HepG2 (cell line): ENCODE results near the gene PHF10. TPM values are rescaled to one million over a fixed set of nuclear protein-coding genes. Genes with fewer than 3 reads are reported as not detected.

ENCODE experiments used
- CAMTA2 ChIP-seq: sonication (generic); formaldehyde crosslinking; IDR thresholded peaks from 2 replicates; pipeline ENCODE4 v1.4.0; 2020; ENCODE audit warnings: mild to moderate bottlenecking, missing genetic modification reagents, borderline replicate concordance
- CERS6 ChIP-seq: sonication (generic); formaldehyde crosslinking; IDR thresholded peaks from 2 replicates; pipeline ENCODE4 v1.5.0; 2020; ENCODE audit warnings: missing genetic modification reagents
- ESRRA ChIP-seq: sonication (generic); formaldehyde crosslinking; IDR thresholded peaks from 2 replicates; pipeline ENCODE4 v1.5.1; 2020; ENCODE audit warnings: mild to moderate bottlenecking, low read depth, missing genetic modification reagents
- FOXJ3 ChIP-seq: sonication (generic); formaldehyde crosslinking; IDR thresholded peaks from 2 replicates; pipeline ENCODE4 v1.4.0; 2020; ENCODE audit warnings: missing genetic modification reagents, mild to moderate bottlenecking, borderline replicate concordance
- JDP2 ChIP-seq: sonication (generic); formaldehyde crosslinking; IDR thresholded peaks from 2 replicates; pipeline ENCODE4 v1.8.1; 2022; ENCODE audit warnings: missing genetic modification reagents, borderline replicate concordance
- KAT2B ChIP-seq: fragments of 150-350 bp; IDR thresholded peaks from 2 replicates; pipeline ENCODE4 v1.6.1; 2014; ENCODE audit warnings: low read depth, low read length, borderline replicate concordance
- MAZ ChIP-seq, 2 experiments: sonication (generic) in 1 of 2; formaldehyde crosslinking in 1 of 2; IDR thresholded peaks; 2 replicates each; pipeline versions ENCODE4 v1.5.0 to v1.6.1; 2012 to 2020; ENCODE audit warnings: low read depth in 2 of 2, mild to moderate bottlenecking in 2 of 2, borderline replicate concordance in 1 of 2, improper control_type of control experiment in 1 of 2, low read length in 1 of 2, missing genetic modification reagents in 1 of 2, moderate library complexity in 1 of 2
- PHF8 ChIP-seq: sonication (generic); formaldehyde crosslinking; IDR thresholded peaks from 2 replicates; pipeline ENCODE4 v1.5.0; 2020; ENCODE audit warnings: missing genetic modification reagents
- SETDB1 ChIP-seq: sonication (generic); formaldehyde crosslinking; IDR thresholded peaks from 2 replicates; pipeline ENCODE4 v1.5.1; 2020; ENCODE audit warnings: missing genetic modification reagents, mild to moderate bottlenecking, borderline replicate concordance
- SMAD1 ChIP-seq: sonication (generic); formaldehyde crosslinking; IDR thresholded peaks from 2 replicates; pipeline ENCODE4 v1.4.0; 2020; ENCODE audit warnings: missing genetic modification reagents, low read depth, mild to moderate bottlenecking, borderline replicate concordance
- SNAI1 ChIP-seq: sonication (generic); formaldehyde crosslinking; IDR thresholded peaks from 2 replicates; pipeline ENCODE4 v1.5.0; 2020; ENCODE audit warnings: mild to moderate bottlenecking, missing genetic modification reagents, borderline replicate concordance
- TOE1 ChIP-seq: sonication (generic); formaldehyde crosslinking; IDR thresholded peaks from 2 replicates; pipeline ENCODE4 v1.4.0; 2020; ENCODE audit warnings: mild to moderate bottlenecking, missing genetic modification reagents
- ZBTB2 ChIP-seq: sonication (generic); formaldehyde crosslinking; IDR thresholded peaks from 2 replicates; pipeline ENCODE4 v1.8.0; 2022; ENCODE audit warnings: low read depth, missing genetic modification reagents
- ZBTB38 ChIP-seq: sonication (generic); formaldehyde crosslinking; IDR thresholded peaks from 2 replicates; pipeline ENCODE4 v1.5.1; 2020; ENCODE audit warnings: mild to moderate bottlenecking, missing genetic modification reagents
- ZKSCAN8 ChIP-seq: IDR thresholded peaks from 2 replicates; pipeline ENCODE4 v1.6.1; 2016; ENCODE audit warnings: borderline replicate concordance, missing genetic modification reagents, missing compliant biosample characterization
- ZNF124 ChIP-seq: sonication (generic); formaldehyde crosslinking; IDR thresholded peaks from 2 replicates; pipeline ENCODE4 v1.4.0; 2020; ENCODE audit warnings: missing genetic modification reagents
- ZNF205 ChIP-seq: IDR thresholded peaks from 2 replicates; pipeline ENCODE4 v1.6.1; 2018; ENCODE audit warnings: missing biosample characterization, missing genetic modification reagents
- ZNF354B ChIP-seq: sonication (generic); formaldehyde crosslinking; IDR thresholded peaks from 2 replicates; pipeline ENCODE4 v1.8.0; 2022; ENCODE audit warnings: mild to moderate bottlenecking, missing genetic modification reagents
- ZNF362 ChIP-seq: sonication (generic); formaldehyde crosslinking; IDR thresholded peaks from 2 replicates; pipeline ENCODE4 v1.4.0; 2020; ENCODE audit warnings: missing genetic modification reagents, mild to moderate bottlenecking, borderline replicate concordance
- ZNF773 ChIP-seq: sonication (generic); formaldehyde crosslinking; IDR thresholded peaks from 2 replicates; pipeline ENCODE4 v1.4.0; 2020; ENCODE audit warnings: missing genetic modification reagents, borderline replicate concordance
- ZNF775 ChIP-seq: sonication (generic); formaldehyde crosslinking; IDR thresholded peaks from 2 replicates; pipeline ENCODE4 v1.4.0; 2020; ENCODE audit warnings: missing genetic modification reagents, mild to moderate bottlenecking, moderate library complexity, borderline replicate concordance
- ZNF777 ChIP-seq: sonication (generic); formaldehyde crosslinking; IDR thresholded peaks from 2 replicates; pipeline ENCODE4 v1.4.0; 2020; ENCODE audit warnings: missing genetic modification reagents
- polyA plus RNA-seq, 8 experiments: library from polyadenylated mRNA; depleted of rRNA in 3 of 8; stranded (reverse) in 7 of 8; unstranded in 1 of 8; fragments of >200 nt; fragmentation: Illumina TruSeq in 4 of 8; extraction: Trizol in 4 of 8; gene quantifications; 2 replicates each; pipeline versions ENCODE4 v1.2.1 to v1.2.3, GENCODE V29; 2011 to 2016; ENCODE audit warnings: low read depth in 4 of 8, missing spikeins in 1 of 8, mixed read lengths in 1 of 8; ENCODE audit not compliant: insufficient read depth in 1 of 8
- total RNA-seq, 5 experiments: library from RNA; depleted of rRNA; stranded (reverse); fragments of >200 nt; fragmentation: Illumina TruSeq; extraction: Trizol; gene quantifications; 2 replicates each; pipeline ENCODE4 v1.2.3, GENCODE V29; 2016; ENCODE audit warnings: low read depth in 1 of 5
- TF ChIP-seq, protein P1 (sequence below): sonication (generic); formaldehyde crosslinking; IDR thresholded peaks from 2 replicates; pipeline ENCODE4 v1.4.0; 2020; ENCODE audit warnings: missing genetic modification reagents, borderline replicate concordance

PHF10 gene
- total and polyA plus RNA-seq, 2 of the 13 experiments (the other 11 are each of a cell fraction or from before 2014, with no cell fraction given): 42.1 to 84.1 TPM

DNA sequence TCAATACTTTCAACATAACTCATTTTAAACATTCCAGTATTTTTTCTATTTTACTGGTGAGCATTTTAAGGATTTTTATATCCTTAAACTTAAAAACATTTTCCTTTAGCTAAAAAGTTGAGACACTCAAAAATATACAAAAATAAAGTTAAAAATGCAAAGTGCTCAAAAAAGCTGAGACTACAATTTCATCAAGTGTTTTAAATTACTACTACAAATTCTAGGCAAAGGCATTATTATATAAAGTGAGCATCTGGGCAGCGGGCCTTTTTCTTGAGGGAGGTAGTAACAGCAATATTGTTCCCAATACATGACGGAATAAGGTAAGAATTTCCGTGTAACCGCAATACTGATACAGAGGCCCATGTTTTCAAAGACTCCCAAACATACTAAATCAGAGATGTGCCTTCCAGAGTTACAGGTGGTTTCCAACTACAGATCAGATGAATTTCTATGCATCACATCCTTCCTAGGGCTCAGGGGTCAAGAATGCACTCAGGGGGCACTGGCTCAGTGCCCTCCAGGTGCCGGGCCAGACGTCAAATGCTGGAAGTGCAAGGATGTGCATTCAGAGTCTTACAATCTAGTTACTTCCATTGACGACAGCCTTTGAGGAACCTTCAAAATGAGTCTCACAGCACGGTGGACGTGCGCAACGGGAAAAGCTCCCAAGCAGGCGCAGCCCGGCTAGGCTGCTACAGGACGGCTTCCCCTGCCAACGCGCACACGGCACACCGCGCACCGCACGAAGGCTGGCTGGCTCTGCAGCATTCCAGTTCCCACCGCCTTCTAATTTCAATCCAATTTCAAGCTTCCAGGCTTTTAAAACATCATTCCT is 1.7 kb downstream of the PHF10 start (continued):
- TF ChIP-seq ZNF362: no peak
- TF ChIP-seq TOE1: no peak
- no peak for TF ChIP-seq CERS6 (CRISPR knock-in tag)
- TF ChIP-seq ZNF775 (CRISPR knock-in tag): no peak
- TF ChIP-seq MAZ (IDR thresholded peaks at IDR 0.05; ENCODE audit: borderline replicate concordance, low read depth, low read length): no peak
- TF ChIP-seq MAZ (CRISPR knock-in tag; IDR thresholded peaks at IDR 0.05; ENCODE audit: low read depth): no peak
- TF ChIP-seq ZKSCAN8 (CRISPR knock-in tag): no peak
- TF ChIP-seq ZBTB38: no peak
- no peak for TF ChIP-seq ZBTB2 (CRISPR knock-in tag)
- TF ChIP-seq ZNF124: no peak
- 0 out of 2 replicates have a peak, but pooled peaks have one; percentile 57 for TF ChIP-seq PHF8 (CRISPR knock-in tag)
- no peak for TF ChIP-seq ZNF777 (CRISPR knock-in tag)
- TF ChIP-seq, protein P1, sequence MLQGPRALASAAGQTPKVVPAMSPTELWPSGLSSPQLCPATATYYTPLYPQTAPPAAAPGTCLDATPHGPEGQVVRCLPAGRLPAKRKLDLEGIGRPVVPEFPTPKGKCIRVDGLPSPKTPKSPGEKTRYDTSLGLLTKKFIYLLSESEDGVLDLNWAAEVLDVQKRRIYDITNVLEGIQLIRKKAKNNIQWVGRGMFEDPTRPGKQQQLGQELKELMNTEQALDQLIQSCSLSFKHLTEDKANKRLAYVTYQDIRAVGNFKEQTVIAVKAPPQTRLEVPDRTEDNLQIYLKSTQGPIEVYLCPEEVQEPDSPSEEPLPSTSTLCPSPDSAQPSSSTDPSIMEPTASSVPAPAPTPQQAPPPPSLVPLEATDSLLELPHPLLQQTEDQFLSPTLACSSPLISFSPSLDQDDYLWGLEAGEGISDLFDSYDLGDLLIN (CRISPR knock-in tag): no peak
- no peak for TF ChIP-seq JDP2
- TF ChIP-seq ZNF773 (CRISPR knock-in tag): no peak
- no peak for TF ChIP-seq SNAI1
- peak; percentile 32; the same call in 1 of the 2 replicates for TF ChIP-seq FOXJ3 (CRISPR knock-in tag)
- no peak for TF ChIP-seq ZNF354B (CRISPR knock-in tag)
- TF ChIP-seq CAMTA2 (CRISPR knock-in tag): no peak
- no peak for TF ChIP-seq KAT2B
- TF ChIP-seq ZNF205 (CRISPR knock-in tag): no peak
- no peak for TF ChIP-seq ESRRA
- no peak for TF ChIP-seq SETDB1 (CRISPR knock-in tag)
- TF ChIP-seq SMAD1 (CRISPR knock-in tag): 0 out of 2 replicates have a peak, but pooled peaks have one; percentile 90
